Endothelial cell of umbilical vein (primary cell): Measurements from ENCODE around the gene MRPL21.

Experiments
- EZH2 ChIP-seq: IDR thresholded peaks from 2 replicates; pipeline ENCODE4 v1.6.1; 2012; ENCODE audit warnings: borderline replicate concordance, low read depth, mild to moderate bottlenecking, moderate library complexity, low read length, inconsistent platforms; ENCODE audit not compliant: severe bottlenecking
- FOS ChIP-seq: IDR thresholded peaks from 2 replicates; pipeline ENCODE4 v1.6.1; 2011; ENCODE audit warnings: mild to moderate bottlenecking, low read length, moderate library complexity, borderline replicate concordance; ENCODE audit not compliant: insufficient read depth
- GATA2 ChIP-seq: IDR thresholded peaks from 2 replicates; pipeline ENCODE4 v1.7.0; 2011; ENCODE audit warnings: low read depth, mild to moderate bottlenecking, moderate library complexity, mixed read lengths, low read length; ENCODE audit not compliant: insufficient read length, insufficient read depth
- MYC ChIP-seq: IDR thresholded peaks from one replicate; pipeline ENCODE4 v1.6.1; 2011; ENCODE audit warnings: mild to moderate bottlenecking, low read depth, low read length
- POLR2A ChIP-seq: IDR thresholded peaks from 2 replicates; pipeline ENCODE4 v1.6.1; 2012; ENCODE audit warnings: low read depth, mild to moderate bottlenecking, control low read depth, low read length
- POLR2AphosphoS5 ChIP-seq: IDR thresholded peaks from 2 replicates; pipeline ENCODE4 v1.6.1; 2012; ENCODE audit warnings: low read depth, mild to moderate bottlenecking, control low read depth, low read length, moderate library complexity; ENCODE audit not compliant: insufficient read depth
- TF ChIP-seq, protein P1 (sequence below), 2 donors: IDR thresholded peaks; 1 replicate in 1 of 2; 2 replicates in 1 of 2; pipeline ENCODE4 v1.5.1; 2011; ENCODE audit warnings: low read length in 2 of 2, mild to moderate bottlenecking in 2 of 2, moderate library complexity in 2 of 2, control low read depth in 1 of 2, inconsistent platforms in 1 of 2, low read depth in 1 of 2; ENCODE audit not compliant: insufficient read depth in 1 of 2; ENCODE audit errors: extremely low read depth in 1 of 2
- TF ChIP-seq, protein P2 (sequence below): IDR thresholded peaks from 2 replicates; pipeline ENCODE4 v1.6.1; 2011; ENCODE audit not compliant: insufficient read depth, insufficient read length

DNA sequence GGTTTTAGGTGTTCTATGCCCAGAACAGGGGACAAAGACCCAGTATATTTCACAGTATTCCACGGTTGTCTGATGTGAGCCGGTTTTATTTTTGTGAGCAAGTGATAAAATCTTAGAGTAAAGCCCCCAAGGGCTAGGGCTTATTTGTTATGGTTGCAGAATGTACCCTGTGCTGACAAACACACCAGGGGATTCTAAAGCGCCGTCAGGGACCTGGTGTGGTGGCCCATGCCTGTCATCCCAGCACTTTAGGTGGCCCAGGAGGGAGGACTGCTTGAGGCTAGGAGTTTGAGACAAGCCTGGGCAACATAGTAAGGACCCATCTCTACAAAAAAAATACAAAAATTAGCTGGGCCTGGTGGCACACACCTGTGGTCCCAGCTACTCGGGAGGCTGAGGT, 22.8 kb downstream of the MRPL21 start:
- TF ChIP-seq FOS (no peak), POLR2AphosphoS5 (no peak), GATA2 (no peak), POLR2A (no peak), EZH2 (no peak), MYC (no peak)
- TF ChIP-seq, protein P1, sequence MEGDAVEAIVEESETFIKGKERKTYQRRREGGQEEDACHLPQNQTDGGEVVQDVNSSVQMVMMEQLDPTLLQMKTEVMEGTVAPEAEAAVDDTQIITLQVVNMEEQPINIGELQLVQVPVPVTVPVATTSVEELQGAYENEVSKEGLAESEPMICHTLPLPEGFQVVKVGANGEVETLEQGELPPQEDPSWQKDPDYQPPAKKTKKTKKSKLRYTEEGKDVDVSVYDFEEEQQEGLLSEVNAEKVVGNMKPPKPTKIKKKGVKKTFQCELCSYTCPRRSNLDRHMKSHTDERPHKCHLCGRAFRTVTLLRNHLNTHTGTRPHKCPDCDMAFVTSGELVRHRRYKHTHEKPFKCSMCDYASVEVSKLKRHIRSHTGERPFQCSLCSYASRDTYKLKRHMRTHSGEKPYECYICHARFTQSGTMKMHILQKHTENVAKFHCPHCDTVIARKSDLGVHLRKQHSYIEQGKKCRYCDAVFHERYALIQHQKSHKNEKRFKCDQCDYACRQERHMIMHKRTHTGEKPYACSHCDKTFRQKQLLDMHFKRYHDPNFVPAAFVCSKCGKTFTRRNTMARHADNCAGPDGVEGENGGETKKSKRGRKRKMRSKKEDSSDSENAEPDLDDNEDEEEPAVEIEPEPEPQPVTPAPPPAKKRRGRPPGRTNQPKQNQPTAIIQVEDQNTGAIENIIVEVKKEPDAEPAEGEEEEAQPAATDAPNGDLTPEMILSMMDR (IDR thresholded peaks at IDR 0.05; ENCODE audit: extremely low read depth in 1 of 2, insufficient read depth in 1 of 2, low read depth in 1 of 2, low read length in 2 of 2): no peak
- TF ChIP-seq, protein P2, sequence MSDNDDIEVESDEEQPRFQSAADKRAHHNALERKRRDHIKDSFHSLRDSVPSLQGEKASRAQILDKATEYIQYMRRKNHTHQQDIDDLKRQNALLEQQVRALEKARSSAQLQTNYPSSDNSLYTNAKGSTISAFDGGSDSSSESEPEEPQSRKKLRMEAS: no peak
